Measurements from ENCODE around the gene ENTR1.

Gene ENTR1

DNA sequence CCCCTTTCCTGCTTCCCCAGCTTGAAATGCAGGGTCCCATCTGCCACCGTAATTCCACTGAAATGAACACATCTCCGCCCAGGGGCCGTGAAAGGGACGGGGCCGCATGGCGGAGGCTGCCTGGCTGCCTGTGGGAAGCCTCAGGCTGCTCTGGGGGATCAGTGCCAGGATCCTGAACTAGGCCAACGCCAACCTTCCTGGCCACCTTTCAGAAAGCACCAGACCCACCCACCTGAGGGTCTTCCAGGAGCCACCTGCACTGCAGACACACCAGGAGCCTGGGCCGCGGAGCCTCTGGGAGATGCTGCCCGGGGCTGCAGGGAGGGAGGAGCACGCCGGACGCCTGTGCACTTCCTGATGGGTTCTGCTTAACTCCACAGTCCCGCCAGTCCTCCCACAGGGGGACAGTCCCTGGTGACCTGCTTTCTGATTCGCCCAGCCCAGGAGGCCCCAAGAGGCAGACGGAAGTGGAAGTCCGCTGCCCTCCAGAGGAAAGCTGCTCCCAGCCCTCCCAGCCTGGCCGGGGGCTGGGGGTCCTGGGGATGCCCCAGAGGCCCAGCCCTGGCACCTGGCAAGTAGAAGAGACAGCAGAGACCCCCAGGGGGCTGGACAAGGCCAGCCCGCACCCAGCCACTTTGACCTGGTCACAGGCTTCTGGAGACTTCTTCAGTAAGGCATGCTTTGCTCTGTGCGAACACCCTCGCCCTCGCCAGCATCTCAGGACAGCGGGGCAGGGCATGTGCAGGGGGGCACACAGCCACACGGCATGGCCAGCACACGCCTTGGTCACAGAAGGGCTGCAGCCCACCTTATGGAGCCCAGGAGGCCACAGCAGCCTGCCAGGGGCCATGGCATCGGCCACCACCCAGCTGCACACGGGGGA, 36.9 kb downstream of the ENTR1 start, which contains the start of gene CARD9:
Gene CARD9 (minus strand): TSS at position 370 of the 883 bp plus-strand sequence. CDS start 1,591 bp downstream, outside the sequence.
- H3K27me3 ChIP-seq (ENCODE audit: control insufficient read depth in 5 of 5, insufficient read depth in 4 of 5, low read length in 5 of 5), result no peaks in the 10 kb centered on the region
- H3K9me3 ChIP-seq (ENCODE audit: control insufficient read depth in 5 of 5, low read length in 5 of 5), result no peaks in the 10 kb centered on the region
- peak within 1 kb of the TSS; percentile 31 to 54 (median 48) for H3K4me3 ChIP-seq (ENCODE audit: low read depth in 1 of 5, low read length in 5 of 5)
- H3K36me3 ChIP-seq (ENCODE audit: control insufficient read depth in 5 of 5, insufficient read depth in 5 of 5, low read length in 5 of 5), result peaks cover 0 to 12% (median 4%) of the 10 kb centered on the region in 5 donors
- H3K9ac ChIP-seq (ENCODE audit: low read length in 5 of 5), result peak within 1 kb of the TSS in 2 of 5 donors; percentile 52 to 64
- peaks cover 1 to 35% (median 20%) of the 10 kb centered on the region in 5 donors for H3K4me1 ChIP-seq (ENCODE audit: control insufficient read depth in 5 of 5, insufficient read depth in 5 of 5, low read length in 5 of 5)
- H3K27ac ChIP-seq (ENCODE audit: low read depth, low read length), result no peak within 1 kb of the TSS

DNA sequence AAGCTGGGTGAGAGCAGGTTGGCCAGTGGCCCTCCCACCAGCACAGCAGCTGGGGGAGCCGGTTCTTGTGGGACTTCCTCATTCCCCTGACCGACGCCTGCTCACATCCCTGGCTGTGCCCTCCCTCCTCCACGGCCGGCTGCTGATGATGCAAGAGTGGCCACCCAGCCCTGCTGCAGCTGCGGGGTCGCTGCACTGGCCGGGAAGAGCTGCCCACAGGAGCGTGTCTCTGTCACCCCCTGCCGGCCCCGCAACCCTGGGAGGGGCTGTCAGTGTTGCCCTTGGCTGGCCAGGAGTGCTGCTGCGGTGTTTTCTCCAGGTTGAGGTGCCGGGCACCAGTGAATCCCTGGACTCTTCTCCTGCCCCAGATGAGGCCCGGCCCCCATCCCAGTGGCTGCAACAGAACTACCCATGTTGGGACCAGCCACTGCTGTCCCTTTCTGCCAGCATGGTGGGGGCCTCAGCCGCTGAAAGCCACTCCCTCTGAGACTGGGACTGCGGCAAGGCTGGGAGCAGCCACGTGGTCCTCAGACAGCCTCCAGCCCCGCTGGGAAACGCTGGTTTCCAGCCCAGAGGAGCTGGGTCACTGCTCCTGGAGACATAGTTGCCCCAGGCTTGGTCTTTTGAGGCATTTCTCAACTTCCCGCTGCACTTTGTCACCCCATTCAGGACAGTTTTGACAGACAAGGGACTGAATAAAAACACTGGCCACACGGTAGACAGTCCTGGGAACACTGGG, 37.7 kb downstream of the ENTR1 start:
- H3K9me3 ChIP-seq (ENCODE audit: control insufficient read depth in 5 of 5, low read length in 5 of 5), result no peaks in the 10 kb centered on the region
- no peak overlapping the region for H3K27ac ChIP-seq (ENCODE audit: low read depth, low read length)
- no peaks in the 10 kb centered on the region for H3K27me3 ChIP-seq (ENCODE audit: control insufficient read depth in 5 of 5, insufficient read depth in 4 of 5, low read length in 5 of 5)
- H3K36me3 ChIP-seq (ENCODE audit: control insufficient read depth in 5 of 5, insufficient read depth in 5 of 5, low read length in 5 of 5), result peaks cover 0 to 6% (median 0%) of the 10 kb centered on the region in 5 donors
- peak overlapping the region; percentile 31 to 54 (median 48) for H3K4me3 ChIP-seq (ENCODE audit: low read depth in 1 of 5, low read length in 5 of 5)
- H3K9ac ChIP-seq (ENCODE audit: low read length in 5 of 5), result peak overlapping the region in 2 of 5 donors; percentile 52 to 64
- peaks cover 1 to 35% (median 20%) of the 10 kb centered on the region in 5 donors for H3K4me1 ChIP-seq (ENCODE audit: control insufficient read depth in 5 of 5, insufficient read depth in 5 of 5, low read length in 5 of 5)

DNA sequence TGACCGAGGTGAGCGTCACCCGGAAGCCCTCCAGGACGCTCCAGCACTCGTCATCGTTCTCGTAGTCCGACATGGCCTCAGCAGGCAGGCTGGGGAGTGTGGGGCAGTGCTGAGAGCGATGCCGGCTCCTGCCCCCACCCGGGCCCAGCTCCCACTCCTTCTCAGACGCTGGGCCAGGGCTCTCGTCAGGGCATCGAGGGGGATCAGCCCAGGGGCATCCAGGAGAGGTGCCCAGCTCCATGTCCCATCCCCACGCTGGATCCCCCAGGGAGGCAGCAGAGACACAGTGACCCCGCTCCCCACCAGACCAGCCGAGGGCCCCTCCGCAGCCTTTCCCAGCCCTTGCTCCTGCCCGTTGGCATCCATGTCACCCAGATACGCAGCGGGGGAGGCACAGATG, 38.4 kb downstream of the ENTR1 start:
- Histone ChIP-seq H3K27me3 (ENCODE audit: control insufficient read depth in 5 of 5, insufficient read depth in 4 of 5, low read length in 5 of 5) (no peaks in the 10 kb centered on the region), H3K4me3 (ENCODE audit: low read depth in 1 of 5, low read length in 5 of 5) (peak overlapping the region in 1 of 5 donors; percentile 54), H3K9ac (ENCODE audit: low read length in 5 of 5) (no peak overlapping the region), H3K27ac (ENCODE audit: low read depth, low read length) (no peak overlapping the region), H3K4me1 (ENCODE audit: control insufficient read depth in 5 of 5, insufficient read depth in 5 of 5, low read length in 5 of 5) (peaks cover 1 to 29% (median 20%) of the 10 kb centered on the region in 5 donors), H3K9me3 (ENCODE audit: control insufficient read depth in 5 of 5, low read length in 5 of 5) (no peaks in the 10 kb centered on the region), H3K36me3 (ENCODE audit: control insufficient read depth in 5 of 5, insufficient read depth in 5 of 5, low read length in 5 of 5) (peaks cover 0 to 6% (median 0%) of the 10 kb centered on the region in 5 donors)

DNA sequence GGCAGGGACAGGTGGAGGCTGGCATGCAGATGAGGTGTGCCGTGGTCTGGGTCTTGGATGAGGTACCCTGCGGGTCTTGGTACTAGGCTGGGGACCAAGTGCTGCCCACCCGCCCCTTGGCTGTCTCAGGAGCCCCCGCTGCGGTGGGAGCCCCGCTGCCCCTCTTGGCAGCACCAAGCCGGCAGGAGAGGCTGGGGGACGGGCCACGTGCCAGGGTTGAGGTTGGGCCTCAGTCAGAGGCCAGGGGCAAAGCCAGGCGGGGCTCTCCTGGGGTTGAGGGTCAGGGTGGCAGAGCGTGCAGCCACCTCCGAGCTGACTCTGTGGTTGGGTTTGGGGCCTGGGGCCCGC, 38.9 kb downstream of the ENTR1 start:
- Histone ChIP-seq H3K4me3 (ENCODE audit: low read depth in 1 of 5, low read length in 5 of 5) (no peak overlapping the region), H3K27ac (ENCODE audit: low read depth, low read length) (no peak overlapping the region), H3K9me3 (ENCODE audit: control insufficient read depth in 5 of 5, low read length in 5 of 5) (no peaks in the 10 kb centered on the region), H3K27me3 (ENCODE audit: control insufficient read depth in 5 of 5, insufficient read depth in 4 of 5, low read length in 5 of 5) (no peaks in the 10 kb centered on the region), H3K36me3 (ENCODE audit: control insufficient read depth in 5 of 5, insufficient read depth in 5 of 5, low read length in 5 of 5) (peaks cover 0 to 6% (median 0%) of the 10 kb centered on the region in 5 donors), H3K4me1 (ENCODE audit: control insufficient read depth in 5 of 5, insufficient read depth in 5 of 5, low read length in 5 of 5) (peaks cover 1 to 24% (median 20%) of the 10 kb centered on the region in 5 donors), H3K9ac (ENCODE audit: low read length in 5 of 5) (no peak overlapping the region)

DNA sequence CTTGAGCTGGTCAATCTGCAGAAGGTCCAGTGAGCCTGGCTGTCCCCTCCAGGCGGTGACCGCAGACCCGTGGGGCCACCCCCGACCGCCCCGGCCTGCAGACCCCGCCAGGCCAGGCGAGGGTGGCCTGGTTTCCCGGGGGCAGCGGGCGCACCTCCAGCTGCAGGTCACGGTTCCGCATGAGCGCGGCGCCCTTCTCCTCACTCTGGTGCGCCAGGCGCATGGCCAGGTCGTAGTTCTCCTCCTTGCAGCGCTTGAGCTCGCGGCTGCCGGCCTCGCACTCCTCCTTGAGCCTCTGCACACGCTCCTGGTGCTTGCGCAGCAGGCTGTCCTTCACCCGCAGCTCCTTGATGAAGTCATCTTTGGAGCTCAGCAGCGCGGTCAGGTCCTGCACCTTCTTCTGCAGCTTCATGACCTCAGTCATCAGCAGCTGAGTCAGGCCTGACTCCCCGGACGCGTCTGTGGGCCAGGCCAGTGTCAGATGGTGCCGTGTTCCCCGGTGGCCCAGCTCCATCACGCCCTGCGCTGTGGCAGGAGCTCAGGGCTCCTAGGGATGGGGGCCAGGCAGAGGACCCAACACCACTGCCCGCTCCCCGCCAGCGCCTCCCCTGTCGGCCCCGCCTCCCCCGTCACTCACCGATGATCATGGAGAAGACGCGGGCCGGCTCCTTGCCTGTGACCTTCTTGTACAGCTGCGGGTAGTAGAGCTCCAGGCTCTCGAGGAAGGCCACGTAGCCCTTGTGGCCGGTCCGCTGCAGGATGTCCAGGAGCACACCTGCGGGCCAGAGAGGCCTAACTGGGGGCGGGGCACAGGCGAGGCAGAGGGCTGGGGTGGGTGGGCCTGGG, 39.5 kb downstream of the ENTR1 start:
- Histone ChIP-seq H3K9me3 (ENCODE audit: control insufficient read depth in 5 of 5, low read length in 5 of 5) (no peaks in the 10 kb centered on the region), H3K36me3 (ENCODE audit: control insufficient read depth in 5 of 5, insufficient read depth in 5 of 5, low read length in 5 of 5) (peaks cover 0 to 6% (median 0%) of the 10 kb centered on the region in 5 donors), H3K27ac (ENCODE audit: low read depth, low read length) (no peak overlapping the region), H3K4me1 (ENCODE audit: control insufficient read depth in 5 of 5, insufficient read depth in 5 of 5, low read length in 5 of 5) (peaks cover 1 to 29% (median 23%) of the 10 kb centered on the region in 5 donors), H3K27me3 (ENCODE audit: control insufficient read depth in 5 of 5, insufficient read depth in 4 of 5, low read length in 5 of 5) (no peaks in the 10 kb centered on the region), H3K4me3 (ENCODE audit: low read depth in 1 of 5, low read length in 5 of 5) (no peak overlapping the region), H3K9ac (ENCODE audit: low read length in 5 of 5) (no peak overlapping the region)

DNA sequence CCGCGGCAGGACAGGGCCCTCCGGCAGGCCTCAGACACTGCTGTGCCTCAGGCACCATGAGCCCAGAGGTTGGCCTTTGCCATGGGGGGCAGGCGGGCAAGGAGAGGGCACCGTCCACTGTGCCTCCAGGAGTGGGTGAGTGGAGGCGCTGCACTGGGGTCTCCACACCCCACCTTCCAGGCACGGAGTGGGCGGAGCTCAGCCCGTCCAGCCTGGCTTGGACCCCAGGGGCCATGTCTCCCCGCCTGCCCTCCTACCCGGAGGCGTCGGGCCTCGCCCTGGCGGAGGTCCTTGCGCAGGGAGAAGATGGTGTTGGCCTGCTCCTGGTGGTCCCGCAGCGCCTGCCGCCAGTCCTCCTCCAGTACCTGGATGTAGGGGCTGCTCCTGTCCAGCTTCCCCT, 40.4 kb downstream of the ENTR1 start:
- Histone ChIP-seq H3K4me1 (ENCODE audit: control insufficient read depth in 5 of 5, insufficient read depth in 5 of 5, low read length in 5 of 5) (peaks cover 1 to 37% (median 31%) of the 10 kb centered on the region in 5 donors), H3K4me3 (ENCODE audit: low read depth in 1 of 5, low read length in 5 of 5) (no peak overlapping the region), H3K9me3 (ENCODE audit: control insufficient read depth in 5 of 5, low read length in 5 of 5) (no peaks in the 10 kb centered on the region), H3K36me3 (ENCODE audit: control insufficient read depth in 5 of 5, insufficient read depth in 5 of 5, low read length in 5 of 5) (peaks cover 0 to 6% (median 0%) of the 10 kb centered on the region in 5 donors), H3K27ac (ENCODE audit: low read depth, low read length) (no peak overlapping the region), H3K27me3 (ENCODE audit: control insufficient read depth in 5 of 5, insufficient read depth in 4 of 5, low read length in 5 of 5) (no peaks in the 10 kb centered on the region), H3K9ac (ENCODE audit: low read length in 5 of 5) (no peak overlapping the region)

DNA sequence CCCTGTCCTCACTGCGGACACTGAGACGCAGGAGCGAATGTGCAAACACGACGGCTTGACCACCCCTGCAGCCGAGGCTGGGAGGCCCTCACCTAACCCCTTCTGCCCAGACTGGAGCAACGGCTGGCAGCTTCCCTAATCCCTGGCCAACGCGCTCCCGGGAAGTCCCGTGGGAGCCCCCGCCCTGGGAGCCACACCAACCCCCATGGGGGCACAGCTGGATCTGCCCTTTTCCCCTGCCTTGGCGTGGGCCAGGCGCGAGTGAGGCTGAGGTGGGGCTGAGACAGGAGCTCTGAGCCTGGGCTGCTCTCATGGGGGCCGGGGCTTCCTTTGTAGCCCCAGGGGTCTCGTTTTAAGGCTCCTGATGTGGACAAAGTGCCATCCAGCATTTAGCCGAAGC, 42.2 kb downstream of the ENTR1 start:
- Histone ChIP-seq H3K27ac (ENCODE audit: low read depth, low read length) (no peak overlapping the region), H3K36me3 (ENCODE audit: control insufficient read depth in 5 of 5, insufficient read depth in 5 of 5, low read length in 5 of 5) (peaks cover 0 to 6% (median 0%) of the 10 kb centered on the region in 5 donors), H3K4me1 (ENCODE audit: control insufficient read depth in 5 of 5, insufficient read depth in 5 of 5, low read length in 5 of 5) (peaks cover 1 to 42% (median 36%) of the 10 kb centered on the region in 5 donors), H3K9ac (ENCODE audit: low read length in 5 of 5) (no peak overlapping the region), H3K27me3 (ENCODE audit: control insufficient read depth in 5 of 5, insufficient read depth in 4 of 5, low read length in 5 of 5) (peaks cover 0 to 3% (median 0%) of the 10 kb centered on the region in 5 donors), H3K4me3 (ENCODE audit: low read depth in 1 of 5, low read length in 5 of 5) (no peak overlapping the region), H3K9me3 (ENCODE audit: control insufficient read depth in 5 of 5, low read length in 5 of 5) (peaks cover 0 to 3% (median 0%) of the 10 kb centered on the region in 5 donors)

DNA sequence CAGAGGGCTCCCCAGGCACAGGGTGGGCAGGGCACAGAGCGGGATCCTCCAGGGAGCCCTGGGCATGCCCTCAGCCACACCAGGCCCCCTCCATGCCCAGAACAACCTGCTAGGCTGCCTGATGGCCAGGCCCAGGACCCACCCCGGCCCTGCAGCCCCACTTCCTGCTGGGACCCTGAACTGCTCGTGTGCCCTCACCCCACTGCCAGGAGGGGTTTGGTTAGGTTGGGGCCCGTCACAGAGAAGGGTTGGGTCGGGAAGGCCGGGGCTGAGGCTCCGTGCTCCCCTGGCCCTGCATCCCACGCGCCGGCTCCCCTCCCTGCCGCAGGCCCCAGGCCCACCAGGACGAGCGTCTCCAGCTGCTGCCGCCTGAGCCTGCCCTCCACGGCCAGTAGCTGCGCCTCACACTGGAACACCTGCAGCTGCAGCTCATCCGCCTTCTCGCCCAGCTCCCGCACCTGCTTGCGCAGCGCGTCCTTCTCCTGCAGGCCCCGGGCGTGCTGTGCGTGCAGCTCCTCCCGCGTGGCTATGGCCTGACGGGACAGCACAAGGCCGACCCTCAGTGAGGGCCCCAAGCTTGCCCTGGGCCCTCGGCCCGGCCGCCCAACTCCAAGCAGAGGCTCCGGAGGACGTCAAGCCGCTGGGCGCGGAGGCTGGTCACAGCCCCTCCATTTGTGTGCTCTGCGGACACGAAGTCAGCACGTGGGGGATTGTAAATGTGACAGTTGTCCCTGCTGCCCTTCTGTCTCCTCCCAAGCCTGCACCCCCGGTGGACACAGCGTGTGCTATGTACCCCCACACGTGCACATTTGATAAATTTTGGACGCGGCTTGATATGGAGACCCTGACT, 42.9 kb downstream of the ENTR1 start:
- Histone ChIP-seq H3K4me1 (ENCODE audit: control insufficient read depth in 5 of 5, insufficient read depth in 5 of 5, low read length in 5 of 5) (peaks cover 0 to 40% (median 34%) of the 10 kb centered on the region in 5 donors), H3K27me3 (ENCODE audit: control insufficient read depth in 5 of 5, insufficient read depth in 4 of 5, low read length in 5 of 5) (peaks cover 0 to 3% (median 0%) of the 10 kb centered on the region in 5 donors), H3K9me3 (ENCODE audit: control insufficient read depth in 5 of 5, low read length in 5 of 5) (peaks cover 0 to 3% (median 0%) of the 10 kb centered on the region in 5 donors), H3K36me3 (ENCODE audit: control insufficient read depth in 5 of 5, insufficient read depth in 5 of 5, low read length in 5 of 5) (peaks cover 0 to 6% (median 0%) of the 10 kb centered on the region in 5 donors), H3K4me3 (ENCODE audit: low read depth in 1 of 5, low read length in 5 of 5) (no peak overlapping the region), H3K27ac (ENCODE audit: low read depth, low read length) (no peak overlapping the region), H3K9ac (ENCODE audit: low read length in 5 of 5) (no peak overlapping the region)

DNA sequence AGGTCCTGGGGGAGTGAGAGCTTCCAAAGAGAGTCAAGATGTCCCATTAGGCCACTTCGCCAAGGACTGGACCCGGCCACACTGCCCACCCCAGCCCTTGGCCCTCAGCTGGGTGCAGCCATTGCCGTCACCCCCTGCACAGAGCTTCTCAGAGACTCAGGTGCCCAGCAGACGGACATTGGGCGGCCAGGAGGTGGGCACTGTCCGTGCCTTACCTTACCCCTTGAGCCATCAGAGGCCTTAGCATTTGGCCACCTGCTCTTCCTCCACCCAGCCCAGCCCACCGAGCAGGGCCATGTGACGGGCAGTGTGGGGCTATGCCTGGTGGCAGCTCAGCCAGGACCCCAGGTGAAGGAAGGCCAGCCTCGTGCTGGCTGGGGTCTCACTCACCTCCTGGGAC, 43.6 kb downstream of the ENTR1 start:
- Histone ChIP-seq H3K4me3 (ENCODE audit: low read depth in 1 of 5, low read length in 5 of 5) (no peak overlapping the region), H3K4me1 (ENCODE audit: control insufficient read depth in 5 of 5, insufficient read depth in 5 of 5, low read length in 5 of 5) (peaks cover 0 to 37% (median 33%) of the 10 kb centered on the region in 5 donors), H3K36me3 (ENCODE audit: control insufficient read depth in 5 of 5, insufficient read depth in 5 of 5, low read length in 5 of 5) (peaks cover 0 to 7% (median 0%) of the 10 kb centered on the region in 5 donors), H3K27ac (ENCODE audit: low read depth, low read length) (no peak overlapping the region), H3K9me3 (ENCODE audit: control insufficient read depth in 5 of 5, low read length in 5 of 5) (peaks cover 0 to 3% (median 0%) of the 10 kb centered on the region in 5 donors), H3K27me3 (ENCODE audit: control insufficient read depth in 5 of 5, insufficient read depth in 4 of 5, low read length in 5 of 5) (peaks cover 0 to 3% (median 0%) of the 10 kb centered on the region in 5 donors), H3K9ac (ENCODE audit: low read length in 5 of 5) (no peak overlapping the region)

Data from subcutaneous abdominal adipose tissue (tissue), 5 donors.